Chondrocyte (in vitro differentiated cells): ENCODE data around the gene EPB41. TPM values are rescaled to one million over a fixed set of nuclear protein-coding genes. Genes with fewer than 3 reads are reported as not detected.

ENCODE experiments used
- DNase-seq: peaks from one replicate; pipeline ENCODE4 v3.0.0; 2021; ENCODE audit warnings: mixed read lengths, low spot score
- H3K27ac Mint-ChIP-seq: one replicate; pipeline ENCODE4 v1.8.0; 2021; ENCODE audit warnings: mild to moderate bottlenecking, moderate library complexity, mixed read lengths; ENCODE audit not compliant: unreplicated experiment
- H3K27me3 Mint-ChIP-seq: 2 replicates; pipeline ENCODE4 v1.8.0; 2021; ENCODE audit warnings: low read depth, mixed read lengths
- H3K36me3 Mint-ChIP-seq: 2 replicates; pipeline ENCODE4 v1.8.0; 2021; ENCODE audit warnings: low read depth, mixed read lengths
- H3K4me1 Mint-ChIP-seq: 2 replicates; pipeline ENCODE4 v1.8.0; 2021; ENCODE audit warnings: low read depth, mild to moderate bottlenecking, mixed read lengths
- H3K4me3 Mint-ChIP-seq: one replicate; pipeline ENCODE4 v1.8.0; 2021; ENCODE audit warnings: mild to moderate bottlenecking, moderate library complexity, mixed read lengths; ENCODE audit not compliant: unreplicated experiment
- H3K9me3 Mint-ChIP-seq: 2 replicates; pipeline ENCODE4 v1.8.0; 2021; ENCODE audit warnings: low read depth, mixed read lengths
- total RNA-seq: library from RNA; stranded (reverse); gene quantifications from 3 replicates; pipeline ENCODE4 v1.2.1, GENCODE V29; 2021
- TF ChIP-seq, protein P1 (sequence below): fragments of 200-600 bp; sonication (generic); IDR thresholded peaks from 2 replicates; pipeline ENCODE4 v1.5.0; 2021; ENCODE audit warnings: antibody characterized with exemption, mild to moderate bottlenecking, moderate library complexity

Gene EPB41
- total RNA-seq, 1 donor from 2014 or later = 17.7 TPM

DNA sequence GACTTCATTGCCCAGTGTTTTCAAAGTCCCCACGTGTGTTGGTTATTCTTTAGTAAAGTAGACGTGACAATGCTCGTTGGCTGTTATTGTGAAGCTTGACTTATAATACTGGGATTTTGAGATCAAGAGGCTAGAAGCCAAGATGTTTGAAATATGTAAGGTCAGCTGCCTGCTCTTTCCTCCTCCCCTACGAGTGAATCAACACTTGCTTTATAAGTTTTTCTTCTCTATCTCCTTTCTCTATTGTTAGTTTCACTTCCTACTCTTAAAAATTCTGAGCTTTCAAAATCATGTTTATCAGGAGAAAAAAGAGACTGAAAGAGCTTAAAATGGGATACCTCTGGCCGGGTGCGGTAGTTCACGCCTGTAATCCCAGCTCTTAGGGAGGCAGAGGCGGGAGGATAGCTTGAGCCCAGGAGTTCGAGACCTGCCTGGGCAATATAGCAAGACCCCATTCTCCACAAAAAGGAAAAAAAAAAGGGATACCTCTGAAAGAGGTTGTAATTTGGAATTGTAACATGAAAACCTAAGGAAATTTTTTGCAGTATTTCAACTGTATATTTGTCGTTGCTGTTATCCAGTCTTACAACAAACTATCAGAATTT lies 72.0 kb downstream of the EPB41 start:
- H3K36me3 Mint-ChIP-seq = no peaks in the 10 kb centered on the region
- H3K4me3 Mint-ChIP-seq = no peak overlapping the region
- DNase-seq = no peak
- TF ChIP-seq, protein P1, sequence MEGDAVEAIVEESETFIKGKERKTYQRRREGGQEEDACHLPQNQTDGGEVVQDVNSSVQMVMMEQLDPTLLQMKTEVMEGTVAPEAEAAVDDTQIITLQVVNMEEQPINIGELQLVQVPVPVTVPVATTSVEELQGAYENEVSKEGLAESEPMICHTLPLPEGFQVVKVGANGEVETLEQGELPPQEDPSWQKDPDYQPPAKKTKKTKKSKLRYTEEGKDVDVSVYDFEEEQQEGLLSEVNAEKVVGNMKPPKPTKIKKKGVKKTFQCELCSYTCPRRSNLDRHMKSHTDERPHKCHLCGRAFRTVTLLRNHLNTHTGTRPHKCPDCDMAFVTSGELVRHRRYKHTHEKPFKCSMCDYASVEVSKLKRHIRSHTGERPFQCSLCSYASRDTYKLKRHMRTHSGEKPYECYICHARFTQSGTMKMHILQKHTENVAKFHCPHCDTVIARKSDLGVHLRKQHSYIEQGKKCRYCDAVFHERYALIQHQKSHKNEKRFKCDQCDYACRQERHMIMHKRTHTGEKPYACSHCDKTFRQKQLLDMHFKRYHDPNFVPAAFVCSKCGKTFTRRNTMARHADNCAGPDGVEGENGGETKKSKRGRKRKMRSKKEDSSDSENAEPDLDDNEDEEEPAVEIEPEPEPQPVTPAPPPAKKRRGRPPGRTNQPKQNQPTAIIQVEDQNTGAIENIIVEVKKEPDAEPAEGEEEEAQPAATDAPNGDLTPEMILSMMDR = no peak
- H3K27me3 Mint-ChIP-seq = no peaks in the 10 kb centered on the region
- H3K4me1 Mint-ChIP-seq = peaks cover 29% of the 10 kb centered on the region
- peaks cover 2% of the 10 kb centered on the region for H3K9me3 Mint-ChIP-seq
- no peak overlapping the region for H3K27ac Mint-ChIP-seq

DNA sequence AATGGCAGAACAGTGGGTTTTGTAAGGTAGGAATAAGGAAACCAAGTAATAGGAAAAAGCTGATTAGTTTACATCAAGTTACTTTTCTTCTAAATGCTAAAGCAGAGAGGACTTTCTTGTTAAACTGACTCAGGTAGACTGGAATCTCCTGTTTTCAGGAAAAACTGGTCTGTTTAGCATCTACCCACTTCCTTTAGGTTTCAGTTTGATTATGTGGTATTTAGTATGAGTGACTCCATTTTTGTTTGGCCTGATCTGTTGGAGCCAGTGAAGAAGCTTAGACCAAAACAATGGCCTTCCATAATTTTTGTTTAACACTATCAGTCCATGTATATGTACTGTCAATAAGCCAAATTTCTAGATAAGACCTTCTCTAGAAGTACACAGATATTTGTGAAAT lies 88.4 kb downstream of the EPB41 start:
- Mint-ChIP-seq H3K4me3 (no peak overlapping the region), H3K4me1 (no peaks in the 10 kb centered on the region), H3K36me3 (peaks cover 9% of the 10 kb centered on the region), H3K27ac (no peak overlapping the region), H3K27me3 (no peaks in the 10 kb centered on the region), H3K9me3 (no peaks in the 10 kb centered on the region)
- DNase-seq = no peak
- TF ChIP-seq, protein P1 = no peak

DNA sequence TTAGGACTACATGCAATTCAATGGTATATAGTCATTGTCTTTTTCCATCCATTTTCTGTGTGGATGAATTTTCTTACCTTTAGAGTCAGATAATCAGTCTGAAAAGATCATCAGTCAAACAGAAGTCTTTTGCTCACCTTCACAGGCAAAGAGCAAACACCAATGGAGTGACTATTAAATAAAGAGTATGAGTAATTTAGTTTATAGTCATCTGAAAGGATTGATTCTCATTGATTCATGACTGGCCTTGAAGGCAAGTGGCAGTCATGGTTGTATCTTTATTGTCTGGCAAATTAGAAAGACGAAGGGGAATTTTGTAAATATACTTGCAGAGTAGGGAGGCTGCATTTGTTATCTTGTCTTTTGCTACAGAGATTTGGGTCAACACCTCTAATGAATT lies 89.9 kb downstream of the EPB41 start:
- no peaks in the 10 kb centered on the region for H3K9me3 Mint-ChIP-seq
- TF ChIP-seq, protein P1 = no peak
- H3K4me3 Mint-ChIP-seq = no peak overlapping the region
- H3K36me3 Mint-ChIP-seq = peaks cover 12% of the 10 kb centered on the region
- DNase-seq = no peak
- H3K27me3 Mint-ChIP-seq = no peaks in the 10 kb centered on the region
- H3K27ac Mint-ChIP-seq = no peak overlapping the region
- H3K4me1 Mint-ChIP-seq = no peaks in the 10 kb centered on the region

DNA sequence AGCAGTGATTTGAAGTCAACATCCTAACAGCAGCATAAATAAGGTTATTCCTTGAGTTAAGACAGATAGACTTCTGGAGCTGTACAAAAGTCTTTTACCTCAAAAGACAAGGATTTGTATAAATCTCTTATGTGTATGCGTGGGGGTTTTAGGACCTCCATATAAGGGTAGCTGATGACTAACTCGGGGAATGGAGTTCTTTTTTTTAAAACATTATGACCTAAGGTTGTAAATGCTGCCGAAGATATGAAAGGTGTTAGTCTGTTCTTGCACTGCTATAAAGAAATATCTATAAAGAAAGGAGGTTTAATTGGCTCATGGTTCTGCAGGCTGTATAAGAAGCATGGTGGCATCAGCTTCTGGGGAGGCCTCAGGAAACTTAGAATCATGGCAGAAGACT lies 90.4 kb downstream of the EPB41 start:
- Mint-ChIP-seq H3K27me3 (no peaks in the 10 kb centered on the region), H3K27ac (no peak overlapping the region), H3K4me1 (no peaks in the 10 kb centered on the region), H3K36me3 (peaks cover 12% of the 10 kb centered on the region), H3K4me3 (no peak overlapping the region), H3K9me3 (no peaks in the 10 kb centered on the region)
- TF ChIP-seq, protein P1 = no peak
- DNase-seq = no peak

DNA sequence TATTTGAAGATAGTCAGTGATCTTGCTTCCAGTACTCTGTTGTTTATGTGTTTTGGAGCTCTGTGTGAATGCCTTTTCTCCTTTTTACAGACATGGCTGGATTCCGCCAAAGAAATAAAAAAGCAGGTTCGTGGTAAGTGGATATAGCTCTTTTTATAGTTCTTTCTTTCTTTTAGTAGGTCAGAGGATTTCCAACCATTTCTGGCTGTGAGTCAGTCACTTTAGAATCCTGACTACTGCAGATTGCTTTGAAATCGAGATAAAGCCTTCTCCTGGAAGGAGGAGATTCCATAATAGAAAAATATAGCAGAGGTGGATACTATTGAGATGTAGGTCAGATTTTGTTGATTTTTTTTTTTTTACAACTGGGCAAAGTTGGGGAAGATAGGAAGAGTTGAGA lies 97.4 kb downstream of the EPB41 start:
- H3K36me3 Mint-ChIP-seq = peaks cover 12% of the 10 kb centered on the region
- TF ChIP-seq, protein P1 = no peak
- H3K9me3 Mint-ChIP-seq = no peaks in the 10 kb centered on the region
- peak overlapping the region; percentile 8 for H3K27ac Mint-ChIP-seq
- peaks cover 5% of the 10 kb centered on the region for H3K4me1 Mint-ChIP-seq
- no peak overlapping the region for H3K4me3 Mint-ChIP-seq
- H3K27me3 Mint-ChIP-seq = no peaks in the 10 kb centered on the region
- DNase-seq = no peak
